ENCODE data around the gene ZNF628.

The ZNF628 gene

GRCh38 chr19:55464662-55465054, 11.8 kb upstream of the ZNF628 start, which contains the start of gene C19orf85:
Gene C19orf85, minus strand, starts transcription at chr19:55464751. Its CDS starts 197 bp downstream, at chr19:55464554.
- H3K4me3 ChIP-seq (ENCODE audit: low read depth, low read length), result peak within 1 kb of the TSS; percentile 45

- H3K4me3 ChIP-seq (ENCODE audit: low read depth, low read length), result no peak overlapping the region
Observed at GRCh38 chr19:55465460-55466240, 10.8 kb upstream of the ZNF628 start.

GRCh38 chr19:55466241-55466614, 10.2 kb upstream of the ZNF628 start:
- H3K4me3 ChIP-seq (ENCODE audit: low read depth, low read length), result no peak overlapping the region

- no peak overlapping the region for H3K4me3 ChIP-seq (ENCODE audit: low read depth, low read length)
Observed at GRCh38 chr19:55467236-55468053, 9.0 kb upstream of the ZNF628 start.

GRCh38 chr19:55468054-55468393, 8.4 kb upstream of the ZNF628 start:
- H3K4me3 ChIP-seq (ENCODE audit: low read depth, low read length), result no peak overlapping the region

GRCh38 chr19:55471266-55471665, 5.2 kb upstream of the ZNF628 start:
- no peak overlapping the region for H3K4me3 ChIP-seq (ENCODE audit: low read depth, low read length)

GRCh38 chr19:55472463-55472862, 4.0 kb upstream of the ZNF628 start:
- H3K4me3 ChIP-seq (ENCODE audit: low read depth, low read length), result no peak overlapping the region

- H3K4me3 ChIP-seq (ENCODE audit: low read depth, low read length), result no peak overlapping the region
Observed at GRCh38 chr19:55473225-55474012, 3.0 kb upstream of the ZNF628 start.

GRCh38 chr19:55474269-55475265, 1.9 kb upstream of the ZNF628 start:
- no peak overlapping the region for H3K4me3 ChIP-seq (ENCODE audit: low read depth, low read length)

GRCh38 chr19:55477905-55478304, 1.5 kb downstream of the ZNF628 start:
- H3K4me3 ChIP-seq (ENCODE audit: low read depth, low read length), result no peak overlapping the region

- no peak overlapping the region for H3K4me3 ChIP-seq (ENCODE audit: low read depth, low read length)
Observed at GRCh38 chr19:55478364-55478763, 1.9 kb downstream of the ZNF628 start.

- H3K4me3 ChIP-seq (ENCODE audit: low read depth, low read length), result no peak overlapping the region
Observed at GRCh38 chr19:55479045-55479444, 2.6 kb downstream of the ZNF628 start.

- no peak overlapping the region for H3K4me3 ChIP-seq (ENCODE audit: low read depth, low read length)
Observed at GRCh38 chr19:55479451-55480230, 3.2 kb downstream of the ZNF628 start.

- no peak overlapping the region for H3K4me3 ChIP-seq (ENCODE audit: low read depth, low read length)
Observed at GRCh38 chr19:55481148-55481793, 4.9 kb downstream of the ZNF628 start.

GRCh38 chr19:55481794-55482155, 5.4 kb downstream of the ZNF628 start:
- no peak overlapping the region for H3K4me3 ChIP-seq (ENCODE audit: low read depth, low read length)

GRCh38 chr19:55482156-55482961, 5.9 kb downstream of the ZNF628 start:
- no peak overlapping the region for H3K4me3 ChIP-seq (ENCODE audit: low read depth, low read length)

GRCh38 chr19:55482967-55483705, 6.7 kb downstream of the ZNF628 start:
- H3K4me3 ChIP-seq (ENCODE audit: low read depth, low read length), result no peak overlapping the region
